ENCODE data around the gene ALOX12B.
"Not testable (repeated sequence)": the region's sequence is repeated elsewhere in the genome, so short reads cannot be mapped to it uniquely, and the experiment has no call there.

ALOX12B gene

GRCh38 chr17:8063761-8064534, 23.6 kb downstream of the ALOX12B start:
- DNase-seq: no peak

DNA sequence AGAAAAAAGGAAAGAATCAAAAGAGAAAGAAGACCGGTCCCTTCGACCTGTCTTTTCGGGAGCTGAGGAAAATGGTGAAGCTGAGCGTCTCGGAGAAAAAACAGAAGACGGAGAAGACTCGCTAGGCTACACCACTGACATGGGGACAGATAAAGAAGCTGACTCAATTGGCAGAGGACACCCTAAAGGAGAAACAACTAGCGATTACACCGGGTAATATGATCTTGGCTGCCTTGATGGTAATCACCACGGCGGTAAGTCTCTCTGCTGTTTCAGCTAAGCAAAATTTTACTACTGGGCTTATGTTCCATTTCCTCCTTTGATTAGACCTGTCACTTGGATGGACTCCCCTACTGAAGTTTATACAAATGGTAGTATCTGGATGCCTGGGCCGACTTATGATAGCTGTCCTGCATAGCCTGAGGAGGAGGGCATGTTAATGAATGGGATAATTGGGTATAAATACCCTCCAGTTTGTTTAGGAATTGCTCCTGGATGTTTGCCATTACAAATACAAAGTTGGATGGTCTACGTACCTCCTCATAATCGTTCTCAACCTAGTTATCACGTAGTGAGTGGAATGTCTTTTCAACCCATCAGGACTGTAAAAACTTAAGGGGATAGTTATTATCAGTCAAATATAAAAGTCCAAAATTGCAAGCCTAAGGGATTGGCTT, 24.6 kb downstream of the ALOX12B start:
- no peak for DNase-seq

- no peak for DNase-seq
Measured at GRCh38 chr17:8062435-8062806, 25.1 kb downstream of the ALOX12B start.

- not testable (repeated sequence) for DNase-seq
Measured at GRCh38 chr17:8061851-8062250, 25.7 kb downstream of the ALOX12B start.

DNA sequence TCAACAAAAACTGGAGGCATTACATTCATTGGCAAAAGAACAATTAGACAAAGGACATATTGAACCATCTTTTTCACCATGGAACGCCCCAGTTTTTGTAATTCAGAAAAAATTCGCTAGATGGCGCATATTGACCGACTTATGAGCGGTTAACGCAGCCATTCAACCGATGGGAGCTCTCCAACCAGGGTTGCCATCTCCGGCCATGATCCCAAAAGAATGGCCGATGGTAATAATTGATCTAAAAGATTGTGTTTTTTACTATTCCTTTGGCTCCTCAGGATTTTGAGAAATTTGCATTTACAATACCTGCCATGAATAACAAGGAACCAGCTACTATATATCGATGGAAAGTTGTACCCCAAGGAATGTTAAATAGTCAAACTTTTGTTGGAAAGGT, 27.2 kb downstream of the ALOX12B start:
- DNase-seq: peak; percentile 31 to 47

DNA sequence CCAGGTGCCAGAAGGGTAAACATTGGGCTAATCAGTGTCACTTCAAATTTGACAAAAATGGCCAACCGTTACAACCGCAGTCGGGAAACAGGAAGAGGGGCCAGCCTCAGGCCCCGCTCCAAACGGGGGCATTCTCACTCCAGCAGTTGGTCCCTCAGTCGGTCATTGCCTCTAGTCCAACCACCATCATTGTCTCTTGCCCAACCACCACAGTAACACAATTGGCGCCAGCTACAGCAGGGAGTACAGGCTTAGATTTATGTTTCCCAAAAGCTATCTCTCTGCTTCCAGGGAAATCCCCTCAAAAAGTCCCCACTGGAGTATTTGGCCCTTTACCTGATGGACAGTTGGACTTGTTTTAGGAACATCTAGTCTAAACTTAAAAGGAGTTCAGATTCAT, 28.4 kb downstream of the ALOX12B start:
- no peak for DNase-seq

GRCh38 chr17:8057691-8058114, 29.8 kb downstream of the ALOX12B start:
- peak in 1 of 2 experiments; percentile 36 for DNase-seq

- DNase-seq: no peak
Measured at GRCh38 chr17:8056976-8057625, 30.4 kb downstream of the ALOX12B start.

DNA sequence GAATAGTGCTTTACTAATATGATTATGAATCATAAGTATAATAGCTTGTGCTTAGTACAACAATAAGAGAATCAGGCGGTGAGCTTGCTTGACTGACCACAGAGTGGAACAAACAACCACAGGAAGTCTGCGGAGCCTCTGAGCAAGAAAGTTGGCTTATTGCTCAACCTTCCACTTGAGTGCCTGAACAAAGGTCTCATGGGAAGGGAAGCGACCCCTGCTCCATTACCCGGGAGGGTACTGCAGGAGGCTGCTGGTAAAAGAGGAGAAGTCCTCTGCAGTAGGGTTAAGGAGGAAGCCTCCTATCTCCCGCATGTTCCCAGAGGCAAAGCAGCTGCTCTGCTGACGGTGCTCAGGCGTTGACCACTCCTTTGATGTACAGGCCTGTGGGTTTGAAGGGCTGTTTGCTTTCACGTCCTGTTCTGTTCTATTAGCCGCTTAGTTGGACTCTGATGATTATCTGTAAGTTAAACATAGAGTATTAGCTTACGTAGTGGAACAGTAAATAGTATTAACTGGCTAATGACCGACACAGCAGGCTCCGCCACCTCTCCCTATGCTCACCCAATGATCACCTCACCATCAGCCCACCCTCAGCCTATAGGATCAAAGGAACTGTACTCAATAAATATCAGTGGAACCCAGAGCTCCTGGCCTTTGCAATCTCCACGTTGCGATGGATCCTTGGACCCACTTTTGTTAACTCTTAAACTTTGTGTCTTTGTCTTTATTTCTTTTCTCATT, 31.1 kb downstream of the ALOX12B start:
- DNase-seq: no peak

DNA sequence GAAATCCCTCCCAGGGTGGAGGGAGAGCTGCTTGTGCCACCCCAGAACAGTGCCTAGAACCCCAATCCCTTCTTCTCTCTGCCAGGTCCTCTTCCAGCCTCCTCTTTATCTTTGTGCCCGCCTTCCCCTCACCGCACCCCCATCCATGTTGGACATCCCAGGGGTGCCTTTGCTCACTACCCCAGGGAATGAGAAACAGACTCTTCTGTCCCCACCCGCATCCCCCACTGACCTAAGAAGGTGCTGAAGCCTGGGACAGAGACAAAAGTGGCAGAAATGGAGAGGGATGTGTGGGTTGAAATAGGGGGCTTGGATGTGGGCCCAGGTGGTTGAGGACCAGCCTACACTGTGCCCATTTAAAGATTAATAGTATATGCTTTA, 31.7 kb downstream of the ALOX12B start:
- DNase-seq: no peak

GRCh38 chr17:8053600-8053999, 33.9 kb downstream of the ALOX12B start:
- no peak for DNase-seq

GRCh38 chr17:8052256-8053252, 35.0 kb downstream of the ALOX12B start:
- no peak for DNase-seq

DNA sequence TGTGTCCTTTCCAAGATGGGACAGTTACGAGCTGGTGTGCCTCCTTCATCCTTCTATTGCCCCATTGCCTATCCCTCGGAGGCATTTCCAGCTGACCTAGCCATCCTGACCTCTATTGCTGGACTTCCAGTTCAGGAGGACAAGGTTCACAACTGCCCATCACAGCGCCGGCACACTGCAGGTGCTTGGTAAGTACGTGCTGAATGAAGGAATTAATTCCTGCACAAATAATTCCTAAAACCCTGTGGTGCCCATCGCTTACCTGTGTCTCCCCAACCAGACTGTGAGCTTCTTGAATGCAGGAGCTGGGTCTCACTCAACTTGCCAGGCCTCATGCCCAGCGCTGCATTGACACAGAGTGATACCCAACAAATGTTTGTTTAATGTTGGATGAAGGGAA, 35.7 kb downstream of the ALOX12B start:
- DNase-seq: no peak

DNA sequence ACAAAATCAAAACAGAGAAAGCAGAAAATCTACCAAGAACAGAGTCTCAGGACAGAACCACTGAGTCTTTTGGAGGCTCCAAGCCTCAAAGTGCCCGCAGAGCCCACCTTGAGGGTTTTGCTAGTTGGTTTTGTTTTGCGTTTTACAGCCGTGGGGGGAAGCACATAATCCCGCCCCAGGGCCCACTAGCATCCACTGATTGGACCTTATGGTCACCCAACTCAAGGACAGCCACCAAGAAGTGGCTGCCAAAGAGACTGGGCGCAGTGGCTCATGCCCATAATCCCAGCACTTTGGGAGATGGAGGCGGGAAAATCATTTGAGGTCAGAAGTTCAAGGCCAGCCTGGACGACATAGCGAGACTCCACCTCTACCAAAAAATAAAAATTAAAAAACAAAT, 38.8 kb downstream of the ALOX12B start:
- DNase-seq: no peak

DNA sequence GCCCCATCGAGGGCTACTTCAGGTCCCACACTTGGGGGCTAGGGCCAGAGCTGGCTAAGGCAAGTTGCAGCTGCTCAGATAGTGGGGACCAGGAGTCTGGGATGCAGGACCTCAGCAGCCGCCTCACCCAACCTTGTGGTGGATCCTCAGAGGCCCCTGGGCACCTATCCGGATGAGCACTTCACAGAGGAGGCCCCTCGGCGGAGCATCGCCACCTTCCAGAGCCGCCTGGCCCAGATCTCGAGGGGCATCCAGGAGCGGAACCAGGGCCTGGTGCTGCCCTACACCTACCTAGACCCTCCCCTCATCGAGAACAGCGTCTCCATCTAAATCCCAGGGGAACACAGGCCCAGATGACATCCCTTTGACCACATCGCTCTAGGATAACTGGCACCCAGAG, 39.3 kb downstream of the ALOX12B start:
- DNase-seq: no peak

DNA sequence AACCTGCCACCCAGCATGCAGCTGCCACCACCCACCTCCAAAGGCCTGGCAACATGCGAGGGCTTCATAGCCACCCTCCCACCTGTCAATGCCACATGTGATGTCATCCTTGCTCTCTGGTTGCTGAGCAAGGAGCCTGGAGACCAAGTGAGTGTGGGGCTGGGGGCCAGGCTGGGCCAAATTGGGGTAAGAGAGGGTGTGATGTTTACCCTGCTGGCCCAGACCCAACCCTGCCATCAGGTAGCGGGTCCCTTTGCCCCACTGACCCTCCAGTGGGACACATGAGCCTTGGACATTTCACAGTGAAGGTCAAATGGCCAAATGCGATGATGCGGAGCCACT, 39.8 kb downstream of the ALOX12B start:
- DNase-seq: no peak

- no peak for DNase-seq
Measured at GRCh38 chr17:8046929-8047768, 40.4 kb downstream of the ALOX12B start.

- DNase-seq: no peak
Measured at GRCh38 chr17:8046306-8046928, 41.1 kb downstream of the ALOX12B start.

- no peak for DNase-seq
Measured at GRCh38 chr17:8044819-8045810, 42.4 kb downstream of the ALOX12B start.

Data from stimulated activated CD4-positive, alpha-beta T cell treated with anti-CD3 and anti-CD28 coated beads, Interleukin-4, amount 100 ng/mL, for 4 hours (primary cell).